Stimulated activated CD8-positive, alpha-beta memory T cell treated with anti-CD3 and anti-CD28 coated beads, Interleukin-2, amount 100 ng/mL, for 48 hours (primary cell): ENCODE results near the gene TPST2.

ENCODE experiments used
- DNase-seq, 2 donors: peaks; one replicate each; pipeline ENCODE4 v3.0.0-alpha.2; 2020; ENCODE audit warnings: low read depth in 2 of 2

The TPST2 gene

DNA sequence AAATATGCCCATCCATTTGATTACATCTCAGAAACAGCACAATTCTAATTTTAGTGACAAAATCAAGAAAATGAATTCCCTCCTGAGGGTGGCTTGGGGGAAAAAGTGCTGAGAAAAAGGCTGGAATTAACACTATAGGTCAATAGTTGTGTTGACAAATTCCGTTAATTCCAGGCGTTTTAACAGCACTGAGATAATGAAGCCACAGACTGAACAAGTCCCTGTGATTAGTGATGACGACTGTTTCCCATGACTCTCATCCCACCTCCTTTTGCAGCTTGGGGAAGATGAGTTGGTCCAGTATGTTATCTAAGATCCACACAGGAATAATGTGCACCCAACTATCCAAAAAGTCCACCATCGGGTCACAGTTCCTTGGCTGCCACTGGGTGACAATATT is 93.5 kb downstream of the TPST2 start:
- DNase-seq = no peak

GRCh38 chr22:26494506-26494905 is 95.4 kb downstream of the TPST2 start:
- no peak for DNase-seq

DNA sequence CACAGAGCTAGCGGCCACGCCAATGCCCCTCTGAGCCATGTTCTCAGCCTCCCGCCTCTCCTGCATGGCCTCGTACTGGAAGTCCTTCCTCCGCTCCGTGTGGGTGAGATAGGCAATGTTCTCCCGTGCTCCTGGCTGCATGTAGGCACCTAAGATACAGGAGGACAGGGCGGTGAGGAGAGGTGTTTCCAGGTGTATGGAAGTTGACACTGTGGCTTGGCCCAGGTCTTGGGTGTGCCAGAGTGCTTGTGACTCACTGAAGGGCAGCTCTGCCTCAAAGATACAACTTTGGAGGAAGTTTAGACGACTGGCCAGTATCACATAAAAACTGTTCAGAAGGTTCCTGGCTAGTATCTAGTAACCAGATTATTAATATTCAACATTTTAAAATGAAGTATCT is 97.7 kb downstream of the TPST2 start:
- no peak for DNase-seq

DNA sequence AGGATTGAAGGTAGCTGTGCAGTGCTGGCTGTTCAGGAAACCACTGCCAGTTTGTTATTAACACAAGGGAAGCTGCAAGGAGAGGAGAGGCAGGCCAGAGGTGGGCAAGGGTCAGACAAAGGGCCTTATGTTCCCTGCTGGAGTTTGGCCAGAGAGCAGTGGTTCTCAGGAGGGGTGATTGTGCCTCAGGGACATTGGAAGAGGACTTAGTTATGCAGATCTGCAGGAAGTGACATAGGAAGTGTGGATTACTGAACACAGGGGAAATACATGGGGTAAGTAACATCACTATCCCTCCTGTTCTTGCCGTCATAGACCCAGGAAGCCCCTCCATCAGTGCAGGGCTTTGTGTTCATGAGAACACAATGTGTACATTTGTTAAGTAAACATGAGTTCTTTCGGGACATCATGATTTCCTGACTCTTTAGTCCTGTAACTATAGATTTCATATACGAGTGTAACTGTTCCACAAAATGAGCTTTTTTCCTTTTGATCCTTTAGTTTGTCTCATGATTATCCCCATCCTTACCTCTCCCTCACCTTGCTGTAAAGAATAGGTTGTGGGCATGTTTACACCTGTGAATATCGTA is 100.4 kb downstream of the TPST2 start:
- DNase-seq = no peak

DNA sequence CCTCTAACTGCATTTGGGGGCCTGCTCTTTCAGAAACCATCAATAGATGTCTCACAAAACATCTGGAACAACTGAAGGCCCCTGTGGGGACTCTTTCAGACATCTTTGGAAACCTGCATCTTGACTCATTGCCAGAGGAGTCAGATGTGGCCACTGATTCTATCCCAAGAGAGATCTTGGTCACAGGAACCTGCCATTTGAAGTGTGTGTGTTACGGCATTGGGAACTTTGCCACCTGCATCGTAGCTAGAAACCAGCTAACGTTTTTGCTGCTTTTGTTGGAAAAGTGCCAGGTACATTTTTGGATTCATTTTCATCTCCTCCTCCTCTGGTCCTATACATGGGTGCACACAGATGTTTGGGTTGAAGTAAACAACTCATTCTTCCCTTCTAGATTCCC is 101.9 kb downstream of the TPST2 start:
- DNase-seq = no peak

DNA sequence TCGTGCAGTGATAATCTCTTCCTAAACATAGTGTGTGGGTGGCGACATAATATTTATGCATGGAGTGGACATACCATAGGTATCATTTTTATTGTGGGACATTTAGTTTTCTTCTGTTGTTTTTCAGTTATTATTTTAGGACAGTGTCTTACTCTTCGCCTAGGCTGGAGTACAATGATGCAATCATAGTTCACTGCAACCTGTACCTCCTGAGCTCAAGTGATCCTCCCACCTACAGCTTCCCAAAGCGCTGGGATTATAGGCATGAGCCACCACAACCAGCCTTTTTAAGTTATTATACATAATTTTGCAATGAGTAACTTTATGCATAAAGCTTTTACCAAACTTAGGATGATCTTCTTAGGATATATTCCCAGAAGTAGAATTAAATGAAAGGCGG is 103.5 kb downstream of the TPST2 start:
- no peak for DNase-seq

GRCh38 chr22:26485806-26486390 is 104.0 kb downstream of the TPST2 start:
- no peak for DNase-seq

GRCh38 chr22:26485013-26485412 is 104.9 kb downstream of the TPST2 start:
- no peak for DNase-seq

GRCh38 chr22:26484360-26484706 is 105.6 kb downstream of the TPST2 start:
- no peak for DNase-seq

DNA sequence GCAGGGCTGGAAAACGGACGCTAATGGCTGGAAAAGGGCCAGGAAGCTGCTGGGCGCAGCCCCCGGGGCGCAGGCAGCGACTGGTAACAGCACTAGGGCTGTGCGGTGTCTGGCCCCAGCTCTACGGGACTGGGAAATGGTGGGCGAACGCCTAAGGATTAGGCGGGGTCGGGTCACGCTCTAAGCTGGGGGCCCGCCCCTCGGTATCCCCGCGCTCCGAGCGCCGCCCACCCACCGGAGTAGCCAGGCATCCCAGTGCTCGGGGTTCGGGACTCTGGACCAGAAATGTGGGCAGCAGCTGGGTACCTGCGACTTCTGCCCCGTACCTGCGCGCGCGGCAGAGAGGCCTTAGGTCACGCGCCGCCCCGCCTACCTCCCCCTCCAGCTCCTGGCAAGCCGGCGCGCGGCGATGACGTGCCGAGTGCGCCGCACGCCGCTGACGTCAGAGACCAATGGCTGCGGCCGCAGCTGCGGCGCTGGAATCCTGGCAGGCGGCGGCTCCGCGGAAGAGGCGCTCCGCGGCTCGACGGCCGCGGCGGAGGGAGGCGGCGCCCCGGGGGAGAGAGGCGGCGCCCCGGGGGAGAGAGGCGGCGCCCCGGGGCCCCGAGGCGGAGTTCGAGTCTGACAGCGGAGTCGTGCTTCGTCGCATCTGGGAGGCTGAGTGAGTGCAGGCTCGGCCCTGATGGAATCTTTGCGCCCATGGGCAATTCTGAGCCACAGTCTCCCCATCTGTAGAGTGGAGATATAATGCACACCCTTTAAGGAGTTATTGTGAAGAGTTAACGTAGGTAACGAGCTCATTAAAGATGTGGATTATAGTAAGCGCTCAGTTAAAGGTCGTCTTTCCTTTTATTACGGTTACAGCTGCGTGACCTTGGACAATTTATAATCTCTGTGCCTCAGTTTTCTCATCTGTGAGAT is 106.2 kb downstream of the TPST2 start, which contains the start of the genes HPS4 and SRRD:
HPS4 (minus strand) TSS at position 345 of the 921 bp plus-strand sequence. CDS start 2,021 bp downstream, outside the sequence.
SRRD (plus strand) TSS at position 439 of the 921 bp plus-strand sequence; CDS start at position 453, 14 bp downstream.
- peak; percentile 87 to 89 for DNase-seq

DNA sequence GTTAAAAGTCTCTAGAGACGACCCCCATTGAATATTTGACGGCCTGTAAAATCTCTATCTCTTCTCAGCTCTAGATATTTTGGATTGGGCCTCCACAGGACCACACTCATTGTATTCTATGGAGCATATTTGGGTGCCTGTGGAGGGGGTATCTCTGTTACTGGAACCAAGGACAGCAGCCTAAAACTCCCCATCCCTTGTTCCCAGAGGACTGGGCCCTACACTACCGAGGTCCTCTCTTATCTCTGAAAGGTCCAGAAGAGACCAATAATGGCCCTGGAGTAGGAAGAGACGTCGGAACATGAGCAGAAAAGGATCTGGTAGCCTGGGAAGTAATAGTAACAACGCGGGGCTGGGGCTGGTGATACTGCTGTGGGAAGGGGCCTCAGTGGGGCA is 106.9 kb downstream of the TPST2 start:
- no peak for DNase-seq

DNA sequence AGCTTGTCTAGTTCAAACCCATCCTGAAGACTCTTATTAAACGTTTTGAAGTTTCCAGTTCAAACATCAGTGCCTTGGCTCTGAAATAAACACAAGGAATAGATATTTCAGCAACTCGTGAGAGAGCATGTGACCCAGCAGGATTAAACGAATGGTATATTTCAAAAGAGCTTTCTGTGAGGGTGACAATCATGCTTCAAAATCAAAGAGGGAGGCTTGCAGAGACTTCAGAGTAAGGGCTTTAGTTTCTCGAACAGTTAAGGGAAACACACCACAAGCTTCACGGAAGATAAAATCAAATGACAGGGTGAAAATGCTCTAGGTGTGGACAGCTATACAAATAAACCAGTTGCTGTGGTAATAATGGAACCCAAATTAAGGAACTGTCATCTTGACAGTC is 107.8 kb downstream of the TPST2 start:
- DNase-seq = no peak

DNA sequence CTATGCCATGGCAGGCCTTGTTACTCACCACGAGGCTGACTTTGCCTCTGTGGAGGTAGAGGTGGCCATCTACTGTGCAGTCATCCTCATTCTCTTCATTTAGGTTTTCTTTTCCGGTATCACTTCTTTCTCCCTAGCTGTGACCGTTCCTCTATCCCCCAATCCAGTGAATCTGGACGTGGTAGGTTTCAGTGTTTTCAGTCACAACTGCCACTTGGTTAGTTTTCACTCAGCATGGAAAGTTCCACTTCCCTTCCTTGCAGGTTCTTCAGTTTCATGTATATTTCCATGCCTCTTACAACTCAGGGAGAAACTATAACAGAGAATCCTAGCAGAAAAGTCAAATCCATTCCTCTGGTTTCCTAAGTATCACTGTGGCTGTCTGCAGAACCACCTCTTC is 108.2 kb downstream of the TPST2 start:
- no peak for DNase-seq

DNA sequence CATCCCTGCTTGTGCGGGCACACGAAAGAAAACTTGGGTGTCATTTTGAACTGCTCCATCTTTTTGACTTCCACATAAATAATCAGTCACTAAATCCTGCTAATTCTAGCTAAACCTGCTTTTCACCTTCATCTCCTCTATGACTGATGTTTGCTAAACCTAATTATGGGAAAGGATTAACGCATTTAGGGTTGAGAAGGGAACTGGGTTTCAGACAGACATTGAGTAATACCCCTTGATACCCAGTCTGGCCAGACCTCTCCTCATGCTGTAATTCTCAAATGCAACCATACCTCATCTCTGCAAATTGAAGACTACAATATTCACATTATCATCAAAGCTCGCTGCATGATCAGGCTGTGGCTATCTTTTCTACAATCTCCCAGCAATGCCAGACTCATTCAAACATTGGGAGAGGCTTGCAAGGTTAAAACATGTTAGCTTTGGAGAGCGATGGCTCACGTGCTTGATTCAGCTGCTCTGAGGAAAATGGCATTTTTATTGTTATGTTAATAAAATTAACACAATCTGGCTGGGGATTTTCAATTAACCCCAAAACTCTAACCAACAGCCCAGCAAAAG is 108.7 kb downstream of the TPST2 start:
- no peak for DNase-seq

DNA sequence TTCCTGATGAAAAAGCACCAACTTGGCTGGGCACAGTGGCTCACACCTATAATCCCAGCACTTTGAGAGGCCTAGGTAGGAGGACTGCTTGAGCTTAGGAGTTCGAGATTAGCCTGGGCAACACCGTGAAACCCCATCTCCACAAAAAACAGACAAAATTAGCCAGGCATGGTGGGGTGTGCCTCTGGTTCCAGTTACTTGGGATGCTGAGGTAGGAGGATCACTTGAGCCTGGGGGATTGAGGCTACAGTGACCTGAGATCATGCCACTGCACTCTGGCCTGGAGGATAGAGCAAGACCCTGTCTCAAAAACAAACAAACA is 109.4 kb downstream of the TPST2 start:
- no peak for DNase-seq

DNA sequence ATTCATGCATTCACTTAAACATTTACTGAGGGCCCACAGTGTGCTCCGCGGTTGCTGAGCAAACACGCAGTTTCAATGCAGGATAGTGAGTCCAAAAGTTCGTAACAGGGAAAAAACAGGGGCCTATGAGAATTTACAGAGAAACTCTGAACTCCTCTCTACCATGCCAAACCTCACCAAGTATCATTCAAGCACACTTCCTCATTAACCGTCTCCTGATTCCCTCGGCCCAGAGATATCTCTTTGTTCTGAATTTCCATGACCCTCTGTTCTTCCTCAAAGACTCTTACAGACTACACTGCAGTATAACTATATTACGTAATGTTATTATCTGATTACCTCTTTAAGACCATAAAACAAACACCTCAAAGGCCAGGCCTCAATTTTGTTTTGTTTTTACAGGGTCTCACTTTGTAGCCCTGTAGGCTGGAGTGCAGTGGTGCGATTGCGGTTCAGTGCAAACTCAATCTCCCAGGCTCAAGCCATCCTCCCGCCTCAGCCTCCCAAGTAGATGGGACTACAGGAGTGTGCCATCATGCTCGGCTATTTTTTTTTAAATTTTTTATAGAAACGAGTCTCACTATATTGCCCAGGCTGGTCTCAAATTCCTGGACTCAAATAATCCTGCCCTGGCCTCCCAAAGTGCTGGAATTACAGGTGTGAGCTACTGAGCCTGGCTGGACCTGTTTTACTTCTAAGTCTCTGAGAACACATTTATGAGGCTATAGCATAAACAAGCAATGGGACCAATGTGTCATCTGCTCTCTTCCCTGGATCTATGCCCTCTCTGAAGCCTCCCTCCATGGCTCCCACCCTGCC is 109.9 kb downstream of the TPST2 start:
- DNase-seq = no peak

- DNase-seq = no peak
Observed at GRCh38 chr22:26479043-26479791, 110.7 kb downstream of the TPST2 start.

GRCh38 chr22:26477341-26477731 is 112.6 kb downstream of the TPST2 start:
- DNase-seq = no peak

DNA sequence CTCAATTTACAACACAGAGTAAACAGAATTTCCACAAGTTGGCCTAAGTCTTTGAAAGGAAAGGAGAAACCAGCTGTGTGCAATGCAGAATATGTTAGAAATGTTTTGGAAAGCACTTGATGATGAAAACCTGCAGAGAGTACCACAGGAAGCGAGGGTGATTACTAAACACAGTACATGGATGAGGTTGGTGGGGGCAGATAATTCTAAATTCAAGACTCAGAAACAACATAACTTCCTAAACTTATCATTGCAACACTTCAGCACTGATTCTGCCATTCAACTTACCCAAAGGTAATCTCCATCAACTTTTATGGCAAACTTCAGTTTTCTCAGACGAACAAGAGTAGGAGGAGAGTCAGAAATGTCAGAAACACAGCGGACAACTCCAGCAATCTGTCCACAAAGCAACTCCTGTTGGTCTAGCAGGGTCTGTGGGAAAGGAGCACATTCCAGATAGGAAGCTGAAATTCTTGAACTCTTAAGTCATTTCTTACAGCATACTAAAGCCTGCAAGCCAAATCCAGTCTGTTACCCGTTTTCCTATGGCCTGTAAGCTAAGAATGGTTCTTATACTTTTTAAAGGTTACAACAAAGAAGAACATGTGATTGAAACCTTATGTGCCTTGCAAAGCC is 113.1 kb downstream of the TPST2 start:
- DNase-seq = no peak

GRCh38 chr22:26474682-26475081 is 115.2 kb downstream of the TPST2 start:
- DNase-seq = no peak
